ENCODE measurements around the gene LACC1.

LACC1 gene

GRCh38 chr13:43879755-43880181 is at the start of gene LACC1:
TSS of gene LACC1 (plus strand) at chr13:43879904. CDS start at chr13:43880986, 1,082 bp downstream.
- DNase-seq: peak; percentile 32

GRCh38 chr13:43830497-43830881 is 49.2 kb upstream of the LACC1 start:
- no peak for DNase-seq

DNA sequence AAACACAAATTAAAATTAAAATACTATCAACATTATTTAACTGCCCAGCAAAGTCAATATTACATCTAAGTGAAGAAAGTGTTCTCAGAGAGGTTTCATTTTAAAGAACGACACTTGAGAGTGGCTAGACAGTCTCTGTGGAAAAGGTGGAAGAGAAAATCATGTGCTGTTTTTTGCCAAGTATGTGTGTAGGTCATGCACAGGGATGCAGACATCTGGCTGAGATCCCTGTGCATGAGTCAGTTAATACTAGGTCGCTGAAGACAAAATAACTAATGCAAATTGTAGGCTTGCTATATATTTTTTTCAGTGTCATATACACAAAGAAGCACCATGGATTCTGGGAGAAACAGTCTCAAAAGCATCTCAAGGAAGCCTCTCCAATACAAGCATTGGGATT is 48.6 kb upstream of the LACC1 start:
- no peak for DNase-seq

DNA sequence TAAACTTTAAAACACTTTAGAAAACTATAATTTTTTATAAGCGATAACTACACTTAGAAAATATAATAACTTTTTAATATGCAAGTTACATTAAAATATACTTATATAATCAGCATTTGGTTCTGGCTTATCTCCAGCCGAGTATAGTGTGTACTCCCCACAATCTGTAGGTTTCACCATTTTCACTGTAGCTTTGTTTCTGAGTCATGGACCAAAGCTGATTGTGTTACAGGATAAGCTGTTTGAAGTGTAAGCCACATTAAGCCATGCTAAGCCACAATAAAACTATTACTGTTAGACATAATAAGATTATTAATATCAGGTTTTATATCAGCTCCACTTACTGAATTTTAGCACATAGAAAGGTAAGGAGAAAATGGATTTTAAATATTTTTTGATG is 44.0 kb upstream of the LACC1 start:
- no peak for DNase-seq

GRCh38 chr13:43838909-43839308 is 40.8 kb upstream of the LACC1 start:
- no peak for DNase-seq

- no peak for DNase-seq
Observed at GRCh38 chr13:43846496-43847158, 33.1 kb upstream of the LACC1 start.

DNA sequence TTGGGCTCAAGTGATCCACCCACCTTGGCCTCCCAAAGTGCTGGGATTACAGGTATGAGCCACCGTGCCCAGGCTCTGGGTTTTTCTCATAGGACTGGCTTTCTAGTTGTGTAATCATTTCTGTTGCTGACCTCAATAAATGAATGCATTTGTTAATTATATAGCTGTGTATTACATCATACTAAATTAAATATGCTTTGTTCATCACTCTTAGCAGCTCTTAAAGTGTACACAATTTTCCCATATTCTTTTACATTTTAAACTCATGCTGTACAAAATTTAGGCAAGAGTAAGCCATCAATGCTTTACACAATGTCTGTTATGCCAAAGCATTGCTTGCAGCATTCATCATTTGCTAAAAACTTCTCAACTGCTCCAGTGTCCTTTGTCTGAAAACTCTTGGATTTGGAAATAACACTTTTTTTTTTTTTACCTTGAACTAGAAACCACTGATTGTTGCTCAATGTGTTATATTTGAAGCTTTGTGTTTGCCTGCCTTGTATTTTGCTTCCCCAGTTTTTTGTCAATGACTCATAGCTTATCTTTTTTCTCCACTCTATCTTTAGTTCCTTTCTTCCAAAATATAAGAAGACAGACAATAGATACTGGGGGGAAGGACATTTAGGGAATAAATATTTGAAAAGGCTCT is 31.6 kb upstream of the LACC1 start:
- no peak for DNase-seq

DNA sequence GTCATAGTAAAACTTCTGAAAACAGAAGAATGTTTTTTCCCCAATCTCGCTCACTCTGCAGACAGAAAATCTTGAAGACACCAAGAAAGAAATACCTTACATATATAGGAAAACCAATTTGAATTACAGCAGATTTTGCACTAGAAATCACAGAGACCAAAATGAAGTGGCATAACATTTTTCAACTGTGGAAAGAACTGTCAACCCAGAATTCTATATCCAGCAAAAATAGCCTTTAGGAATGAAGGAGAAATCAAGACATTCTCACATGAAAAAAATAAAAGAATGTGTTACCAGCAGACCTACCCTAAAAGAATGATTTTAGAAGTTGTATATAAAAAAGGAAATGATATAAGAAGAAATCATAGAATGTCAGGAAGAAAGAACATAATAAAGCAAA is 28.8 kb upstream of the LACC1 start:
- no peak for DNase-seq

- no peak for DNase-seq
Observed at GRCh38 chr13:43852923-43853404, 26.7 kb upstream of the LACC1 start.

DNA sequence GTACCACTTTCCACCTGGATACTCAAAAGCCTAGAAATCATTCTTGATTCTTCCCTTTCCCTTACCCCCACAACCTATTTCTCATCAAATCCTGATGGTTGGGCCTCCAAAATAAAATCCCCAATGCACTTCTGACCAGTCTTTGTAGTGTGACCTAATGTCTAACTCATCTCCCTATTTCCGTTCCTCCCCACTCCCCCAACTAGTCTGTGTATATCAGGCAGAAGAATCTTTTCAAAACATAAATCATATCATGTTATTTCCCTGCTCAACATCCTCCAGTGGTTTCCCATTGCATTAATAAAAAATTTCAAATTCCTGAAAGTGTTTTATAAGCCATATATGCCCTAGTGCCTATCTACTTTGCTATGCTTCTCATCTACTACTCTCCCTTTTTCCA is 17.8 kb upstream of the LACC1 start:
- no peak for DNase-seq

- no peak for DNase-seq
Observed at GRCh38 chr13:43864921-43865320, 14.8 kb upstream of the LACC1 start.

DNA sequence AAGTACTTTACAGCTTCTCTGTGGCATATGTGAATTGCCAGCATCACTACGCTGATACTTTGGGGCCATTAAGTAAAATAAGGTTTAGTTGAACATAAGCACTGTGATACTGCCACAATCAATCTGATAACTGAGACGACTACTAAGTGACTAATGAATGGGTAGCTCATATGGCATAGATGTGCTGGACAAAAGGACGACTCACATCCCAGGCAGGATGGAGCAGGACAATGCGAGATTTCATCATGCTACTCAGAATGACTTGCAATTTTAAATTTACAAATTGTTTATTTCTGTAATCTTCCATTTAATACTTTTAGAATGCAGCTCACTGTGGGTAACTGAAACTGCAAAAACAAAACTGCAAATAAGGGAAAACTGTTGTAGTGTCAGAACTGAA is 13.8 kb upstream of the LACC1 start:
- DNase-seq: no peak

GRCh38 chr13:43872181-43872580 is 7.5 kb upstream of the LACC1 start:
- DNase-seq: no peak

DNA sequence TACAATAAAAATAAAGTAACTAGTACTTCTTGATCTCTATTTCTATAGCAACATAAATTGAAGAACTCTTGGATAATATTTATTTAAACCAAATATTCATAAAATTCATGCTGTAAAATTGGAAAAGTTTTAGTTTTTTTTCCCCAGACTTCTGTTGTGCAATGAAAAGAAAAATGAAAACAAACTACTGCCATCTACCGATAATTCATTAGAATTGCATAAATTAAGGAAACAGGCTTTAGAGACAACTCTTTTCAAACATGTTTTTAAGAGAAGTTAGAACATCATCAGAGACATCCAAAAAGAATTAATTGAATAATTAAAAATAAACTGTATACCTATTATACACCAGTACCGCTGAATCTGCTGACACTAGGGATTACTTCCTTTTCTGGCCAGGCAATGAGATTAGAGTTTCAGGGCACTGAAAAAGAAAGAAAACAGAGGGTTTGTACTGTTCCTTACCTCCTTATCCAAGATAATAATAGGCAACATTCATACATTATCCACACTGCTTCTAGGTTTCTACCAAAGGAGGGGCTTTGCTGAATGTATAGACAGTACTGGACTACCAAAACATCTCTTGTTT is 5.1 kb upstream of the LACC1 start:
- no peak for DNase-seq

GRCh38 chr13:43876366-43876765 is 3.3 kb upstream of the LACC1 start:
- DNase-seq: no peak

DNA sequence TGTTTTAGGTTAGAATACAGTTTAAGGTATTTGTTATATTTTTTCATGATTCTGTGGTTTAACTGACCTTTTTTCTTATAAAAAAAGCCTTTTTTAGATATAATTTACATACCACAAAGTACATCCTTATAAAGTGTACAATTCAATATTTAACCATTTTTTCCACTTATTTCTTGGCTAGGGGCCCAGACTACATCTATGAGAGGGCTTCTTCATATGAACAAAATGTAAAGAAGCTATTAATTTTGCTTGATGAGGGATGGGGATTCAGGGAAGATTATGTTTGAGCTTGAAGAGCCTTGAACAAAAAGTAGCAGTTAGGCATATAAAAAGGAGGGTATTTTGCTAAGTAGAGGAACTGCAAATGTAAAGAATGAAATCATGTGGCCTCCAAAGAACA is 2.4 kb upstream of the LACC1 start:
- DNase-seq: no peak

- DNase-seq: no peak
Observed at GRCh38 chr13:43877766-43878165, 1.9 kb upstream of the LACC1 start.

DNA sequence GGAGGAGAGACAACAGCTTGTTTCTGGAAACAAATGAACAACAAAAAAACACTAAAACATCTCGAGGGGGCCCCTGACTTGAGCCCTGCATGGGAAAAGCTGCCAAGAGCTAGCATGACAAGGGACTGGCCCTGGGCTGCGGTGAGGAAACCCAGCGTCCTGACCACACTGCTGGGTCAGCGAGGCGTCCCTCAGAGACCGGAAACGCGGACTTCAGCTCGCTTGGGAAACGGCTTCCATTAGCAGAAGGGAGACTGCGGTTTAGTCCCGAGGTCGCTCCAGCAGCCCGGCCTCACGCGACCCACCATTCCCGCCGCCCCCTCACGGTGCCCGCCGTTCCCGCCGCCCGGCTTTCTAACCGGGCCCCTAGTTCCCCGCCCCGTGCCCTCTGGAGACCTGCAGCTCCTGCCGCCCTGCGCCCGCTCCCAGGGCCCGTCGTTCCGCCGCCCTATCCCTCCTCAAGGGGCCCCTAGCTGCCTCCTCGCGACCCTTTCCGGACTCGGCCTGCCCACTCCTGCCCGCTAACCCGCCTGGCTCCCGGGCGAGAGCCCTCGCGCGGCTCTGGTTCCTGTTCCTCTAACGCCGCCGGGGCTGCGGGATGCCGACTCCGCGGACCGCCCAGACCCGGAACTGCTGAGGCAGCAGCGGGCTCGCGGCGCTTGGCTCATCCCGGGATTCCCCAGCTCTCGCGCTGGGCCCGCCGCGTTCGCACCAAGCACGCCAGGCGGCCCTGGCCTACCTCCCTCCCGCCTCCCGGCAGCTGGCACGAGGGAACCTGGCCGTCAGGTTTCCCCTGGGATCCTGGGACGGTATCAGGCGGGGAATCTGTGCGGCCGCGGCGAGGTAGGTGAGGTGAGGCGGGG is 581 bp upstream of the LACC1 start, which contains the start of gene CCDC122:
TSS of gene CCDC122 (minus strand) at position 849 of the 863 bp plus-strand sequence. CDS start 10,364 bp downstream, outside the sequence.
- peak; percentile 52 for DNase-seq

- DNase-seq: no peak
Observed at GRCh38 chr13:43880214-43880855, 631 bp downstream of the LACC1 start.

GRCh38 chr13:43880926-43881325 is 1.2 kb downstream of the LACC1 start:
- DNase-seq: no peak

DNA sequence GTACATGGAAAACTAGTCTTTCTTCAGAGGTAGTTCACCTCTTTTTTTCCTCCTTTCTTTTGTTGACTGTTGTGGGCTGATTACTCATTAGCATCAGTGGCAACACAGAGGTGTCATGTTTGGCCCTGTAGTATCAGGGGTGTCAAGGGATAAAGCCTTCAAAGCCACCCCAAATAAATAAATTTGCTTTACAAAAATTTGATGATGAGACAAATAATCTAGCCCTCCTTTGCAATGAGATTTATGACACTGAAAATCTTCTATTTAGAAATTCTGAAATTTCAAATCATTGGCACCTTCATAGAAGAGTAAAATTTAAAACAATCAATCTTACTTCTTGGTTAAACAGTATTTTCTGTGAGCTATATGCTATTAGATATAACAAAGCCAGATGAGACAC is 1.9 kb downstream of the LACC1 start:
- DNase-seq: no peak

- DNase-seq: no peak
Observed at GRCh38 chr13:43883631-43884030, 3.9 kb downstream of the LACC1 start.

- DNase-seq: no peak
Observed at GRCh38 chr13:43884222-43884621, 4.5 kb downstream of the LACC1 start.
